Choroid plexus epithelial cell (primary cell): Measurements from ENCODE around the gene MT1E.
"Not testable (repeated sequence)": the region's sequence is repeated elsewhere in the genome, so short reads cannot be mapped to it uniquely, and the experiment has no call there.

Experiments
- DNase-seq: peaks from one replicate; pipeline ENCODE4 v3.0.0-alpha.2; 2010; ENCODE audit warnings: low read depth
- H3K4me3 ChIP-seq: 2 replicates; pipeline ENCODE4 v1.5.1; 2011; ENCODE audit warnings: low read depth, mild to moderate bottlenecking, control low read depth, low read length, moderate library complexity
- TF ChIP-seq, protein P1 (sequence below): conservative IDR thresholded peaks from 2 replicates; pipeline ENCODE4 v1.5.1; 2011; ENCODE audit warnings: low read depth, mild to moderate bottlenecking, control low read depth, inconsistent platforms, low read length, moderate library complexity

MT1E gene

DNA sequence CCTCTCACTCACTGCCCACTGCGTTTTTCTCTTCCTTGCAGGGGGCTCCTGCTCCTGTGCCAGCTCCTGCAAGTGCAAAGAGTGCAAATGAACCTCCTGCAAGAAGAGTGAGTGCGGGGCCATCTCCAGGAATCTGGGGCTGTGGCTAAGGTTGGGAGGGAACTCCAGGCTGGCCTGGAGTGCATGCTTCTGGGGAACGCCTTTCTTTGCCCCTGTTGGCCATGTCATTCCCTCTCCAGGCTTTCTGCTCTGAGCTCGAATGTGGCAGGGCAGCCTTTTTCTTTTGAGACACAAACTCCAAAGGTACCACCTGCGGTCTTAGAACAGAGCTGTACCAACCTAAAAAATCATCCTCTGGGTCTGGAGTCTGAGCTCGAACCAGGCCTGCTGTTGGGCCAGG, 7.4 kb upstream of the MT1E start:
- TF ChIP-seq, protein P1, sequence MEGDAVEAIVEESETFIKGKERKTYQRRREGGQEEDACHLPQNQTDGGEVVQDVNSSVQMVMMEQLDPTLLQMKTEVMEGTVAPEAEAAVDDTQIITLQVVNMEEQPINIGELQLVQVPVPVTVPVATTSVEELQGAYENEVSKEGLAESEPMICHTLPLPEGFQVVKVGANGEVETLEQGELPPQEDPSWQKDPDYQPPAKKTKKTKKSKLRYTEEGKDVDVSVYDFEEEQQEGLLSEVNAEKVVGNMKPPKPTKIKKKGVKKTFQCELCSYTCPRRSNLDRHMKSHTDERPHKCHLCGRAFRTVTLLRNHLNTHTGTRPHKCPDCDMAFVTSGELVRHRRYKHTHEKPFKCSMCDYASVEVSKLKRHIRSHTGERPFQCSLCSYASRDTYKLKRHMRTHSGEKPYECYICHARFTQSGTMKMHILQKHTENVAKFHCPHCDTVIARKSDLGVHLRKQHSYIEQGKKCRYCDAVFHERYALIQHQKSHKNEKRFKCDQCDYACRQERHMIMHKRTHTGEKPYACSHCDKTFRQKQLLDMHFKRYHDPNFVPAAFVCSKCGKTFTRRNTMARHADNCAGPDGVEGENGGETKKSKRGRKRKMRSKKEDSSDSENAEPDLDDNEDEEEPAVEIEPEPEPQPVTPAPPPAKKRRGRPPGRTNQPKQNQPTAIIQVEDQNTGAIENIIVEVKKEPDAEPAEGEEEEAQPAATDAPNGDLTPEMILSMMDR: no peak
- peak overlapping the region; percentile 60 for H3K4me3 ChIP-seq
- DNase-seq: no peak

DNA sequence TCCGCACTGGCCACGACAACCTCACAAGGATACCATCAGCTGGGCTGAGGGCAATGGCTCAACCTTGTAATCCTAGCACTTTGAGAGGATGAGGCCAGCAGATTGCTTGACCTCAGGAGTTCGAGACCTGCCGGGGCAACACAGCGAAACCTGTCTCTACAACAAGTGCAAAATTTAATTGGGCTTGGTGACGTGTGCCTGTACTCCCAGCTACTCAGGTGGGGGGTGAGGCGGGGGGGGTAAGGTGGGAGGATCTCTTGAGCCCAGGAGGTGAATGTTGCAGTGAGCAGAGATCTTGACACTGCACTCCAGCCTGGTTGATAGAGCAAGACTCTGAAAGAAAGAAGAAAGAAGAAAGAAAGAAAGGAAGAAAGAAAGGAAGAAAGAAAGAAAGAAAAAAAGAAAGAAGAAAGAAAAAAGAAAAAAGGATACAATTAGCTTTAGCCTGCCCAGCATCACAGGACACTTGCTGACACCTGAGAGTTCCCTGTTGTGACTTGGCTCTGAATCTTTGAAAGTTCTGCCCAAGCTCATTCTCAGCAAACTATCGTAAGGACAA, 5.2 kb upstream of the MT1E start:
- TF ChIP-seq, protein P1: no peak
- no peak overlapping the region for H3K4me3 ChIP-seq
- DNase-seq: no peak

DNA sequence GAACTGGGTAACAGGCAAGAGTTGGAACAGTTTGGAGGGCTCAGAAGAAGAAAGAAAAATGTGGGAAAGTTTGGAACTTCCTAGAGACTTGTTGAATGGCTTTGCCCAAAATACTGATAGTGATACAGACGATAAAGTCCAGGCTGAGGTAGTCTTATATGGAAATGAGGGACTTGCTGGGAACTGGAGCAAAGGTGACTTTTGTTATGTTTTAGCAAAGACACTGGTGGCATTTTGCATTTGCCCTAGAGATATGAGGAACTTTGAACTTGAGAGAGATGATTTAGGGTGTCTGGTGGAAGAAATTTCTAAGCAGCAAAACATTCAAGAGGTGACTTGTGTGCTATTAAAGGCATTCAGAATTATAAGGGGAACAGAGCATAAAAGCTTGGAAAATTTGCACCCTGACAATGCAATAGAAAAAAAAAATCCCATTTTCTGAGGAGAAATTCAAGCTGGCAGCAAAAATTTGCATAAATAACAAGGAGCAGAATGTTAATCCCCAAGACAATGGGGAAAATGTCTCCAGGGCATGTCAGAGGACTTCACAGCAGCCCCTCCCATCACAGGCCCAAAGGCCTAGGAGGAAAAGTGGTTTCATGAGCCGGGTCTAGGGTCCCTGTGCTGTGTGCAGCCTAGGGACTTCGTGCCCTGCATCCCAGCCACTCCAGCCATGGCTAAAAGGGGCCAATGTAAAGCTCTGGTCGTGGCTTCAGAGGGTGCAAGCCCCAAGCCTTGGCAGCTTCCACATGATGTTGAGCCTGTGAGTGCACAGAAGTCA, 3.7 kb upstream of the MT1E start:
- H3K4me3 ChIP-seq, DNase-seq: not testable (repeated sequence)

DNA sequence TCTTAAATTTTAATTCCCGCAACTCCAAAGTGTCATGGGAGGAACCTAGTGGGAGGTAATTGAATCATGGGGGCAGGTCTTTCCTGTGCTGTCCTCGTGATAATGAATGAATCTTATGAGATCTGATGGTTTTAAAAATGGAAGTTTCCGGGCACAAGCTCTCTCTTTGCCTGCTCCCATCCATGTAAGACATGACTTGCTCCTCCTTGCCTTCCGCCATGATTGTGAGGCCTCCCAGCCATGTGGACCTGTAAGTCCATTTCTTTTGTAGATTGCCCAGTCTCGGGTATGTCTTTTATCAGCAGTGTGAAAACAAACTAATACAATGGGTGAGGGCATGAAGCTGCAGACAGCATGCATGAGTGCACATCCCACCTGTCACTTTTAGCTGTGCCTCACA, 2.4 kb upstream of the MT1E start:
- not testable (repeated sequence) for DNase-seq

DNA sequence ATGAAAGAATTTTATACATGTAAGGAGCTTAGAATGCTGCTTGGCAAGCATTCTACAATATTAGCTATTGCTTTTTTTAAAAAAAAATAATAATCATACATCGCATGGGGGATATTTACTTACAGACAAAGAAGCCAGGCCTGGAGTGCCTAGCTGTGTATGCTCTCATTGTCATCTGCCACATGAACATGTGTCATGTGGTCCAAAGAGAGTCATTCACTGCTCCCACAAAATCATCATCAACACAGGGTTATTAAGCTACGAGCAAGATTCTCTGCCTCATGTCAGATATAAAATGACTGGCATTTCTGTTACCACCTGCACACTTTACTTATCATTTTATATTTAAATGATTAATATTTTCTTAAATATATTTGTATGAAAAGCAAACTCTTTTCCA, 1.9 kb upstream of the MT1E start:
- TF ChIP-seq, protein P1: no peak
- DNase-seq: no peak
- H3K4me3 ChIP-seq: no peak overlapping the region

More for the DNA sequence above, 2.4 kb upstream of the MT1E start:
- H3K4me3 ChIP-seq: not testable (repeated sequence)

DNA sequence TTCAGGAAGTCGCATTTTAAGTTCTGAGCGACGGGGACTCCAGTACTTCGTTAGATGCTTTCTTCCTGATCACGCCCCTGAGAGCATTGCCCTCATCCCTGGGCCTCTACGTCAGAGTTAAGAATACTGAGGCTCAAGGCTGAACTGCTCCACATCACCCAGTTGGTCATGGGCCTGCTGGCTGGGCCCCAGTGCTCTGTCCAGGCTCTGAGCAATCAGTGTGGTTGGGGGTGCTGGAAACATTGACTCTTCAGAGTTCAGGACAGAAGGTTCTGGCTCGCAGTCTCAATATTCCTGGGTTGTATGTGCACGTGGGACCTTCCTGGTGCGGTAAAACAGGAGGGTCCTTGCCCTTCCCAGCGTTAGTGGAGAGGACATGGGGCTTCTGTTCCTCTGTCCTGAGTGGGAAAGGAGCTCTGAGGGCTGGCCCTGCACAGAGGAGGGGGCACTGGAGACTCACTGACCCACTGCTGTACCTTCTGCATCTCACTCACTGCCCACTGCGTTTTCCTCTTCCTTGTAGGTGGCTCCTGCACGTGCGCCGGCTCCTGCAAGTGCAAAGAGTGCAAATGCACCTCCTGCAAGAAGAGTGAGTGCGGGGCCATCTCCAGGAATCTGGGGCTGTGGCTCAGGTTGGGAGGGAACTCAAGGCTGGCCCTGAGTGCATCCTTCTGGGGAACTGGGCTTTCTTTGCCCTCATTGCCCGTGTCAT, 518 bp downstream of the MT1E start:
- TF ChIP-seq, protein P1: no peak
- H3K4me3 ChIP-seq: peak overlapping the region; percentile 72
- peak; percentile 83 for DNase-seq

DNA sequence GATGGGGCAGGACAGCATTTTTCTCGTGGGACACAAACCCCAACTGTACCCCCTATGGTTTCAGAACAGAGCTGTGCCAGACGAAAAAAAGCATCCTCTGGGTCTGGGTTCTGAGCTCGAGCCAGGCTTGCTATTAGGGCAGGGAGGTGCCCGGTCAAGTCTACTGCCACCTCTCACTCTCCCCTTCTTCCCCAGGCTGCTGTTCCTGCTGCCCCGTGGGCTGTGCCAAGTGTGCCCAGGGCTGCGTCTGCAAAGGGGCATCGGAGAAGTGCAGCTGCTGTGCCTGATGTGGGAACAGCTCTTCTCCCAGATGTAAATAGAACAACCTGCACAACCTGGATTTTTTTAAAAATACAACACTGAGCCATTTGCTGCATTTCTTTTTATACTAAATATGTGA, 1.1 kb downstream of the MT1E start:
- TF ChIP-seq, protein P1: no peak
- DNase-seq: no peak
- peak overlapping the region; percentile 72 for H3K4me3 ChIP-seq
